Astrocyte (in vitro differentiated cells and primary cell): ENCODE measurements around the gene MYOF.

Experiments
- EZH2 ChIP-seq: IDR thresholded peaks from 2 replicates; pipeline ENCODE4 v1.6.1; 2012; ENCODE audit warnings: mild to moderate bottlenecking, low read length, inconsistent platforms; ENCODE audit not compliant: insufficient read depth
- TF ChIP-seq, protein P1 (sequence below): IDR thresholded peaks from 2 replicates; pipeline ENCODE4 v1.5.1; 2011; ENCODE audit warnings: low read depth, mild to moderate bottlenecking, inconsistent platforms, low read length, moderate library complexity; ENCODE audit not compliant: insufficient read depth

DNA sequence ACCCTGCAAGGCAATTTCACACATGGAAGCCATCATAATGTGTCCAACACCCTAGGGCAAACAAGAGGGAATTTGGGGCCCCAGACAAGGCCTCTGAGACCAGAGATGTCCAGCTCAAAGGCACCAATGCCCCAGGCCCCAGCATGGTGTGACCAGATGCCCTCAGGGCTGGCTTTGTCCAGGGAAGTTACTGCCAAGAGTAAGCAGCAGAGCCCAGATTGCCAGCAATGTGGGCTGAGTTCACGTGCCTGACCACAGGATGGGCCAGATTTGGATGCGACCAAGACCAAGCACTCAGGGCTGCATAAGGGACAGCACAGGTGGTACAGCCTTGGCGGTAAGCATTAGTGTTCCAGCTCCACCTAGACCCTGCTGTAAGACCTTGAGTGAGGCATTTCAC is 12.7 kb downstream of the MYOF start:
- TF ChIP-seq, protein P1, sequence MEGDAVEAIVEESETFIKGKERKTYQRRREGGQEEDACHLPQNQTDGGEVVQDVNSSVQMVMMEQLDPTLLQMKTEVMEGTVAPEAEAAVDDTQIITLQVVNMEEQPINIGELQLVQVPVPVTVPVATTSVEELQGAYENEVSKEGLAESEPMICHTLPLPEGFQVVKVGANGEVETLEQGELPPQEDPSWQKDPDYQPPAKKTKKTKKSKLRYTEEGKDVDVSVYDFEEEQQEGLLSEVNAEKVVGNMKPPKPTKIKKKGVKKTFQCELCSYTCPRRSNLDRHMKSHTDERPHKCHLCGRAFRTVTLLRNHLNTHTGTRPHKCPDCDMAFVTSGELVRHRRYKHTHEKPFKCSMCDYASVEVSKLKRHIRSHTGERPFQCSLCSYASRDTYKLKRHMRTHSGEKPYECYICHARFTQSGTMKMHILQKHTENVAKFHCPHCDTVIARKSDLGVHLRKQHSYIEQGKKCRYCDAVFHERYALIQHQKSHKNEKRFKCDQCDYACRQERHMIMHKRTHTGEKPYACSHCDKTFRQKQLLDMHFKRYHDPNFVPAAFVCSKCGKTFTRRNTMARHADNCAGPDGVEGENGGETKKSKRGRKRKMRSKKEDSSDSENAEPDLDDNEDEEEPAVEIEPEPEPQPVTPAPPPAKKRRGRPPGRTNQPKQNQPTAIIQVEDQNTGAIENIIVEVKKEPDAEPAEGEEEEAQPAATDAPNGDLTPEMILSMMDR: no peak
- no peak for TF ChIP-seq EZH2
